GM23338 (cell line): Measurements from ENCODE around the gene GARS1.

Experiments used
- CTCF ChIP-seq, 2 experiments: fragments of 200-600 bp in 1 of 2; sonication (generic) in 1 of 2; conservative IDR thresholded peaks; 2 replicates each; pipeline versions ENCODE4 v1.5.1 to v1.6.1; 2016 to 2017; ENCODE audit warnings: antibody characterized with exemption in 2 of 2, low read depth in 2 of 2, mild to moderate bottlenecking in 2 of 2, moderate library complexity in 1 of 2
- EZH2 ChIP-seq: fragments of 200-600 bp; sonication (generic); IDR thresholded peaks from one replicate; pipeline ENCODE4 v1.8.0; 2017; ENCODE audit warnings: antibody characterized with exemption, mild to moderate bottlenecking, low read depth; ENCODE audit not compliant: unreplicated experiment
- EZH2phosphoT487 ChIP-seq: fragments of 200-600 bp; sonication (generic); IDR thresholded peaks from one replicate; pipeline ENCODE4 v1.8.1; 2018; ENCODE audit warnings: antibody characterized with exemption; ENCODE audit not compliant: unreplicated experiment
- JUNB ChIP-seq: IDR thresholded peaks from one replicate; pipeline ENCODE4 v1.6.1; 2016; ENCODE audit warnings: antibody characterized with exemption; ENCODE audit not compliant: unreplicated experiment
- POLR2AphosphoS5 ChIP-seq: IDR thresholded peaks from 2 replicates; pipeline ENCODE4 v1.6.1; 2016; ENCODE audit warnings: antibody characterized with exemption, low read depth
- REST ChIP-seq: IDR thresholded peaks from one replicate; pipeline ENCODE4 v1.6.1; 2018; ENCODE audit warnings: antibody characterized with exemption; ENCODE audit not compliant: unreplicated experiment

GRCh38 chr7:30647589-30648364, 53.1 kb downstream of the GARS1 start:
- TF ChIP-seq REST (no peak), EZH2phosphoT487 (no peak), EZH2 (no peak), CTCF (conservative IDR thresholded peaks at IDR 0.05; ENCODE audit: low read depth in 2 of 2) (no peak), JUNB (no peak), POLR2AphosphoS5 (no peak)
